ENCODE results near the gene KLHL26.

KLHL26 gene

DNA sequence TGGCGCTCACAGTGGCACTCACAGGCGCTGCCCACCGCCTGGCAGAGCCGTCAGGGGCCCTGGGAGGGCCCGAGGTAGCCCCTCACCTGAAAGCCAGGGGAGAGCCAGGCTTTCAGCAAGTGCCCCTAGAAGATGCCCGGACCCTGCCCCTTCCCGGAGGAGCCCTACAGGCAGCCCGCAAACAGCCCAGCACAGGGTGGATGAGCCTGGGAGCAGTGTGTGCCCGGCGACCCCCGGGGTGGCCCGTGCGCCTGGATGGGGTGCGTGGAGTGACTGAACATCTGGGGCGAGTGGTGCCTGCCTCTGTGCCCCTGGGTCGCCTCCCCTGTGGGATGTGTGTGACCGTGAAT is 31.7 kb upstream of the KLHL26 start:
- TF ChIP-seq, protein P1, sequence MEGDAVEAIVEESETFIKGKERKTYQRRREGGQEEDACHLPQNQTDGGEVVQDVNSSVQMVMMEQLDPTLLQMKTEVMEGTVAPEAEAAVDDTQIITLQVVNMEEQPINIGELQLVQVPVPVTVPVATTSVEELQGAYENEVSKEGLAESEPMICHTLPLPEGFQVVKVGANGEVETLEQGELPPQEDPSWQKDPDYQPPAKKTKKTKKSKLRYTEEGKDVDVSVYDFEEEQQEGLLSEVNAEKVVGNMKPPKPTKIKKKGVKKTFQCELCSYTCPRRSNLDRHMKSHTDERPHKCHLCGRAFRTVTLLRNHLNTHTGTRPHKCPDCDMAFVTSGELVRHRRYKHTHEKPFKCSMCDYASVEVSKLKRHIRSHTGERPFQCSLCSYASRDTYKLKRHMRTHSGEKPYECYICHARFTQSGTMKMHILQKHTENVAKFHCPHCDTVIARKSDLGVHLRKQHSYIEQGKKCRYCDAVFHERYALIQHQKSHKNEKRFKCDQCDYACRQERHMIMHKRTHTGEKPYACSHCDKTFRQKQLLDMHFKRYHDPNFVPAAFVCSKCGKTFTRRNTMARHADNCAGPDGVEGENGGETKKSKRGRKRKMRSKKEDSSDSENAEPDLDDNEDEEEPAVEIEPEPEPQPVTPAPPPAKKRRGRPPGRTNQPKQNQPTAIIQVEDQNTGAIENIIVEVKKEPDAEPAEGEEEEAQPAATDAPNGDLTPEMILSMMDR (IDR thresholded peaks at IDR 0.05; ENCODE audit: low read depth, low read length): no peak

GRCh38 chr19:18605546-18606280 is 31.1 kb upstream of the KLHL26 start:
- TF ChIP-seq, protein P1 (IDR thresholded peaks at IDR 0.05; ENCODE audit: low read depth, low read length): no peak
- no peak for DNase-seq (ENCODE audit: extremely low read depth, low read depth)

More for the DNA sequence above, 31.7 kb upstream of the KLHL26 start:
- no peak for DNase-seq (ENCODE audit: extremely low read depth, low read depth)

- TF ChIP-seq, protein P1 (IDR thresholded peaks at IDR 0.05; ENCODE audit: low read depth, low read length): no peak
Observed at GRCh38 chr19:18606281-18607225, 30.3 kb upstream of the KLHL26 start, which contains the start of gene CRLF1. TSS of gene CRLF1 (minus strand) at chr19:18606799. CDS start at chr19:18606656, 143 bp downstream.

DNA sequence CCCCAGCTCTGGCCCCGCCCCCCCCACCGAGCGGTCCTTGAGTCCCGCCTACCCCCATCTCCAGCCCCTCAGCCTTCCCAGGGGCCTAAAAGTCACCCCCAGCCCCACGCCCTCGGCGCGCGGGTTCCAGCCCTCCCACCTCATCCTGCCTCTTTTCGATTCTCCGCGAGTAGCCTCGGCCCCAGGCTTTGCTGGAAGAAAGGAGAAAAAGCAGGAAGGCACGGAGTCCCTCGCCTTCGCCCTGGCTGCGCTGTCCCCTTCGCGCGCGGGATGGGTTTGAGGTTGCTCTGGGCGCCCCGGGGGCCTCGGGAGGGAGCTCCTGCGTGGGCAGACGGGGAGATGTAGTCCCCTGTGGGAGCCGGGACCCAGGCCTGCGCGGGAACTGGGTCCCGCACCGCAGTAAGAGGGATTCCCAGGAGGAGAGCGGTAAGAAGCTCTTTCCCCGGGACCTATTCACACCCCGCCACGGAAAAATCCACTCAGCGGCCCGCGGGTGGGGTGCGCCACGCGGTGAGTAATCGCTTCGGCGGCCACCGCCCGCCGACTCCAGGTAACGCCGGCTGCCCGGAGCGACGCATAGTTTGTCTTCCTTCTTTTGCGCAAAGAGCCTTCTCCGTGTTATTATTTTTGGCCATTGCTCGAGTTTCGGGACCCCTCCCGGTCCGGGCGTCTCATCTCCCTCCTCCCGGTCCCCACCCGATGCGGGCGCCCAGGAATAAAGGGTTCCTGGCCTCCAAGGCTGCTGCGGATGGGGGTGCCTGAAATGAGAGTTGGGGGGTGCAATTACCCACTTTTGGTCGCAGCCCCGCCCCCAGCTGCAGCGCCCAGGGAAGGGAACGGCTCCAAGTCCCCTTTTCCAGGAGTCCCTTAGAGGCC is 29.4 kb upstream of the KLHL26 start:
- TF ChIP-seq, protein P1 (IDR thresholded peaks at IDR 0.05; ENCODE audit: low read depth, low read length): no peak
- DNase-seq (ENCODE audit: extremely low read depth, low read depth): no peak

More at GRCh38 chr19:18606281-18607225, 30.3 kb upstream of the KLHL26 start, which contains the start of gene CRLF1:
- no peak for DNase-seq (ENCODE audit: extremely low read depth, low read depth)

DNA sequence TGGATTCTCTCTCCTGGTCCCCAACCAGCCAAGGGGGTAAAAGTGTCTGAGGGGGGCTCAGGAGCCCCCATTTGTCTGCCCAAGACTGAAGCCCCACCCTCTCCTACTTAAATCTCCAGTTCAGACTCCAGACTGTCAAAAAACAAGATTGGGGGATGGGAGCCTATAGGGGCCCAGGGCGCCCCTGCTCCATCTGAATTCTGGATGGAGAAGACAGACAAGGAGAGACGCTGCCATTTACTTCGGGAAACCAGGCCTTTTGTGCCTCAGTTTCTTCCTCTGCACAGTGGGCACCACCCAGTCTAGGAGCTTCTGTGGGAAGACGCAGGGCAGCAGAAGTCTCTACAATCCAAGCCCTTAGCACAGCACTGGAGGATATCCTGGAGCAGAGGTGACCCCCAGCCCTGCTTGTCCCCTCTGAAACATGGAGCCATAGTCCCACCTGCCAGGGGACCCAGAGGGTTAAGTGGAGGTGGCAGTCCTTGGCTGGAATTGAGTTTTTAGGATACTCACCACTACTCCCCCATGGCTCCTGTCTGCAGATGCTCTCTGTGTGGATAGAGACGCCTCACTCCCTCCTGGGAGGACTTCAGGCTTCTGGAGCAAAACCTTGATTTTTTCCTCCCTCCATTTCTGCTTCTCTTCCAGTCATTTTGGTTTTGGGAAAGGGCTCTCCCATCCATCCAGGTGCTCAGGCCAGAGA is 28.6 kb upstream of the KLHL26 start:
- TF ChIP-seq, protein P1 (IDR thresholded peaks at IDR 0.05; ENCODE audit: low read depth, low read length): no peak

More for the DNA sequence above, 28.6 kb upstream of the KLHL26 start:
- DNase-seq (ENCODE audit: extremely low read depth, low read depth): no peak

Data from AG09319 (cell line).